IPS-18a (cell line): ENCODE measurements around the gene TNS1.

ENCODE experiments used
- H3K27ac ChIP-seq: one replicate; pipeline ENCODE4 v1.5.1; 2013; ENCODE audit warnings: low read length
- H3K27me3 ChIP-seq: one replicate; pipeline ENCODE4 v1.6.1; 2013; ENCODE audit warnings: mild to moderate bottlenecking, low read length; ENCODE audit not compliant: control insufficient read depth, insufficient read depth
- H3K36me3 ChIP-seq: one replicate; pipeline ENCODE4 v1.6.1; 2013; ENCODE audit warnings: low read depth, low read length; ENCODE audit not compliant: control insufficient read depth
- H3K4me1 ChIP-seq: one replicate; pipeline ENCODE4 v1.6.1; 2013; ENCODE audit warnings: low read depth, low read length; ENCODE audit not compliant: control insufficient read depth
- H3K4me3 ChIP-seq: one replicate; pipeline ENCODE4 v1.5.1; 2013; ENCODE audit warnings: low read length
- H3K9ac ChIP-seq: one replicate; pipeline ENCODE4 v1.6.1; 2013; ENCODE audit warnings: mild to moderate bottlenecking, low read length, moderate library complexity
- H3K9me3 ChIP-seq: one replicate; pipeline ENCODE4 v1.6.1; 2013; ENCODE audit warnings: low read depth, low read length; ENCODE audit not compliant: control insufficient read depth

TNS1 gene

GRCh38 chr2:217949447-217949846 is 53.3 kb downstream of the TNS1 start:
- H3K9ac ChIP-seq: no peak overlapping the region
- H3K4me3 ChIP-seq: no peak overlapping the region
- no peaks in the 10 kb centered on the region for H3K9me3 ChIP-seq
- no peaks in the 10 kb centered on the region for H3K27me3 ChIP-seq
- H3K4me1 ChIP-seq: peaks cover 2% of the 10 kb centered on the region
- H3K36me3 ChIP-seq: no peaks in the 10 kb centered on the region
- no peak overlapping the region for H3K27ac ChIP-seq

DNA sequence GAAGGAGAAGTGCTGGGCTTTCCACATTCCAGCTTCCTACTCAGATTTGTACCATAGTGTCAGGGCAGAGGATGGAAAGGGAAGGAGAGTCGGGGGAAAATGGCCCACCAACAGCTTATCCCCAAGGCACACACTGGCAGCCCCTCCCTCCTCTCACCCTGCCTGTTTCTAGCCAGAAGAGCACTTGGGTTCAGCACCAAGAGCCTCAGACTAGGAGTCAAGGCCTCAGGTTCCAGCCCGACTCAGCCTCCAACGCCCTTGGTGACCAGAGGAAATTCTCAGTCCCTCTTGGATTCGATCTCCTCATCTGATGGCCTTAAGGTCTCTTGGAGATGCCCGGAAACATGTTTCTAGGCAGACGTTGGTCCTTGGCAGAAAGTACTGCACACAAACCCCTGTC is 53.9 kb downstream of the TNS1 start:
- Histone ChIP-seq H3K27me3 (no peaks in the 10 kb centered on the region), H3K36me3 (no peaks in the 10 kb centered on the region), H3K27ac (no peak overlapping the region), H3K4me1 (peaks cover 7% of the 10 kb centered on the region), H3K9me3 (no peaks in the 10 kb centered on the region), H3K4me3 (no peak overlapping the region), H3K9ac (no peak overlapping the region)

- Histone ChIP-seq H3K27ac (no peak overlapping the region), H3K36me3 (no peaks in the 10 kb centered on the region), H3K4me3 (no peak overlapping the region), H3K9ac (no peak overlapping the region), H3K4me1 (peaks cover 7% of the 10 kb centered on the region), H3K27me3 (no peaks in the 10 kb centered on the region), H3K9me3 (no peaks in the 10 kb centered on the region)
Measured at GRCh38 chr2:217948351-217948791, 54.4 kb downstream of the TNS1 start.

GRCh38 chr2:217947383-217948350 is 55.1 kb downstream of the TNS1 start:
- Histone ChIP-seq H3K9ac (no peak overlapping the region), H3K4me1 (peaks cover 7% of the 10 kb centered on the region), H3K27me3 (no peaks in the 10 kb centered on the region), H3K9me3 (no peaks in the 10 kb centered on the region), H3K36me3 (no peaks in the 10 kb centered on the region), H3K27ac (no peak overlapping the region), H3K4me3 (no peak overlapping the region)

DNA sequence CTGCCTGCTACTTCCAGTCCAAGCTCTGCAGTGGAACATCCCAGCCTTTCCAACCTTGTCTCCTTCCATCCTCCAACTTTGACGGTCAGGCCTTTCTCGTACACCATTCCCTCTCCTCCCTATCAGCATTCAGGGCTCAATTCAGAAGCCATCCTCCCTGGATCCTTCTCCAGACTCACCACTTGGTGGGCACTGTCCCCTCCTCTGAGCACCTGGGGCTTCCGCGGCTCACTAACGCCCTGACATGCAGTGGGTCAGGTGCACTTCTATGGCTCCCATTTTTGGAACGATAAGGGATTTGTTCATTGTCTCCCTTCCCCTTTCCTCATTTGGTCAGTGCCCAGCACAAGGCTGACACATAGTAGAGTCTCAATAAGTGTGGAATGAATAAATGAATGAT is 56.7 kb downstream of the TNS1 start:
- Histone ChIP-seq H3K27me3 (no peaks in the 10 kb centered on the region), H3K27ac (no peak overlapping the region), H3K9me3 (no peaks in the 10 kb centered on the region), H3K4me1 (peaks cover 7% of the 10 kb centered on the region), H3K4me3 (no peak overlapping the region), H3K36me3 (no peaks in the 10 kb centered on the region), H3K9ac (no peak overlapping the region)

DNA sequence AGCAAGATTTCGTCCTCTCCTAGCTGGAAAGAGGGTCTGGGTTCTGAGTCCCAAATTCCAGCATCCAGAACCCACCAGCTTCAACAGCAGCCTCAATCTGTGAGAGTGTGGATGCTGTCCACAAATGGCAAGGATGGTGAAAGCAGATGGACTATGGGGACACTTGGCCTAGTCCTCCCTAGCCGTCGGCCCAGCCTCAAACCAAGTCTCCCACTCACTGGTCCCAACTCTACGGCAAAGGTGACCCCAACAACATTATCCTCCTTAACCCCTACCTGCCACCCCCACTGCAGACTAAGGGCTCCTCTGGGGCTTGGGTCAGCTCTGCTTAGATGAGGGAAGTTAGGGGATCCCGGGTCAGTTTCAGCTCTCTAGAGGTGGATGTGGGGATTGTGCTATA is 57.3 kb downstream of the TNS1 start:
- Histone ChIP-seq H3K27me3 (no peaks in the 10 kb centered on the region), H3K27ac (no peak overlapping the region), H3K36me3 (no peaks in the 10 kb centered on the region), H3K9ac (no peak overlapping the region), H3K9me3 (no peaks in the 10 kb centered on the region), H3K4me3 (no peak overlapping the region), H3K4me1 (peaks cover 7% of the 10 kb centered on the region)

- Histone ChIP-seq H3K36me3 (no peaks in the 10 kb centered on the region), H3K9ac (no peak overlapping the region), H3K27me3 (no peaks in the 10 kb centered on the region), H3K4me3 (no peak overlapping the region), H3K27ac (no peak overlapping the region), H3K9me3 (no peaks in the 10 kb centered on the region), H3K4me1 (peaks cover 7% of the 10 kb centered on the region)
Measured at GRCh38 chr2:217944923-217945322, 57.9 kb downstream of the TNS1 start.

DNA sequence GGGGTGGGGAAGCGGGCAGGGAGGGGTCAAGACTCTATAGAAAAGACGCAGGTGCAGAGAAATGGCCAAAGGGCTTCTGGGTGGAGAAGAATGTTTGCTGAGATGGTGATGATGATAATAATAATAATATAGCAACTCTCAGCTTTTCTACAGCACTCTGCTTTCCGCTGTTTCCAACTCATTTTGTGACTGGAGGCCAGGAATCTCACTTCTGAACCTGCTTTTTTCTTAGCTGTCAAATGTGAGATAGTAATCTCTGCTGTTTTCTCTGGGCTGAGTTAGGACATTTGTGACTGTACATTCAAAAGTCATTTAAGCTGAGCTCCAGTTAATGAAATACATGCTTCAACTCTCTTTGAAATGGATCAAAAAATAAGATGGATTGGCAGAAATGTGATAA is 58.4 kb downstream of the TNS1 start:
- Histone ChIP-seq H3K9me3 (no peaks in the 10 kb centered on the region), H3K4me3 (no peak overlapping the region), H3K9ac (no peak overlapping the region), H3K27me3 (no peaks in the 10 kb centered on the region), H3K4me1 (peaks cover 7% of the 10 kb centered on the region), H3K36me3 (no peaks in the 10 kb centered on the region), H3K27ac (no peak overlapping the region)

- Histone ChIP-seq H3K9me3 (no peaks in the 10 kb centered on the region), H3K27me3 (no peaks in the 10 kb centered on the region), H3K9ac (no peak overlapping the region), H3K36me3 (no peaks in the 10 kb centered on the region), H3K27ac (no peak overlapping the region), H3K4me3 (no peak overlapping the region), H3K4me1 (peaks cover 7% of the 10 kb centered on the region)
Measured at GRCh38 chr2:217943446-217944321, 59.1 kb downstream of the TNS1 start.

DNA sequence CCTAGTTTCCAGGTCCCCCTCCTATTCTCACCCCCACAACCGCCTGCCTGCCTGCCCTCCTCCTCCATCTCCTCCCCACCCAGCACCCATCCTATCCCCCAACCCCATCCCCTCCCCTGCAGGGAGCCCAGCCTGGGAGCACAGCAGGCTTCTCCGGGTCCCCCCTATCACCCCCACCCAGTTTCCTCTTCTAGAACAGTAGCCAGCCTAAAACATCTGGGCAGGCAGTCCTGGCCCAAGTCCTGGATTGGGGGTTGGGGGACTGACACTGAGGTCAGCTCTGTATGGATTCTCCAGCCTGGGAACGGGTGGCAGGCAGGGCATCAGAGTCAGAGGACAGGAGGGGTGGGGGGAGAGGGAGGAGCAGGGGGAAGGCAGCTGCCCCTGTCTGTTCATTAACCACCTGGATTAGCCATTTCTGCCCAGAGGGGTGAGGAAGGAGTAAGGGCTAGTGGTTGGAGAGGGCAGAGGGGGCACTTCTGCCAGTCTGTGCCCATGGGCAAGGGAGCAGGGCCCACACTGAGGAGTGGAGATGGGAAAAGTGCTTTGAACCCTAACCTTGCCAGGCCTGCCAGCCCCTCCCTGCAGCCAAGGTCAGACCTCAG is 60.0 kb downstream of the TNS1 start:
- H3K9me3 ChIP-seq: no peaks in the 10 kb centered on the region
- H3K4me1 ChIP-seq: peaks cover 7% of the 10 kb centered on the region
- no peak overlapping the region for H3K9ac ChIP-seq
- H3K27me3 ChIP-seq: no peaks in the 10 kb centered on the region
- H3K4me3 ChIP-seq: no peak overlapping the region
- H3K27ac ChIP-seq: no peak overlapping the region
- H3K36me3 ChIP-seq: no peaks in the 10 kb centered on the region
